ENCODE measurements around the gene GMDS.

GRCh38 chr6:2178125-2178524 lies 67.3 kb downstream of the GMDS start:
- no peak for TF ChIP-seq CTCF (IDR thresholded peaks at IDR 0.05 in 4 of 5, conservative IDR thresholded peaks at IDR 0.05 in 1 of 5)
- no peak for TF ChIP-seq POLR2A (IDR thresholded peaks at IDR 0.05)

All from gastrocnemius medialis (tissue), 4 donors.